ENCODE data around the gene CAPG. TPM values are rescaled to one million over a fixed set of nuclear protein-coding genes. Genes with fewer than 3 reads are reported as not detected.
"Not testable (repeated sequence)": the region's sequence is repeated elsewhere in the genome, so short reads cannot be mapped to it uniquely, and the experiment has no call there.

The CAPG gene
- total RNA-seq, 2 donors from 2014 or later = 58.4 to 83.6 TPM

DNA sequence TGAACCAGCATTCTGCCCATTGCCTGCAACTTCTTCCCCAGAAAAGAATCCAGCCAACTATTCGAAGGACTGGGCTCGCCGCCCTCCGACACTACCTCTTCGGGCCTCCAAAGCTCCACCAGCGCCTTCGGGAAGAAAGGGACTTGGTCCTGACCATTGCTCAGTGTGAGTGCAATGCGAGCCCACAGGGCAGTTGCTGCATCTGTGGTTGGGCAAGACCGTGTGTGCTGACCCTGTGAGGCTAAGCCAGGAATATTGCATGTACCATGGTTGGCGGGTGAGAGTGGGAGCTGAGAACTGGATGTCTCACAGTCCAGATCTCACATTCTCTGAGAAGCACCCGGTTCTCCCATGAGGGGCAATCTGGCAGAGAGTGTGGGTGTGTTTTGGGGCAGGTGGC is 39.1 kb downstream of the CAPG start:
- H3K4me3 Mint-ChIP-seq = no peak overlapping the region
- no peak overlapping the region for H3K27ac Mint-ChIP-seq
- H3K36me3 Mint-ChIP-seq (ENCODE audit: insufficient read depth in 2 of 2) = no peaks in the 10 kb centered on the region
- no peaks in the 10 kb centered on the region for H3K4me1 Mint-ChIP-seq (ENCODE audit: low read depth)
- ATAC-seq (replicated peaks in 1 of 2) (no peak), DNase-seq (no peak)
- no peaks in the 10 kb centered on the region for H3K9me3 Mint-ChIP-seq
- H3K27me3 Mint-ChIP-seq (ENCODE audit: low read depth) = no peaks in the 10 kb centered on the region

DNA sequence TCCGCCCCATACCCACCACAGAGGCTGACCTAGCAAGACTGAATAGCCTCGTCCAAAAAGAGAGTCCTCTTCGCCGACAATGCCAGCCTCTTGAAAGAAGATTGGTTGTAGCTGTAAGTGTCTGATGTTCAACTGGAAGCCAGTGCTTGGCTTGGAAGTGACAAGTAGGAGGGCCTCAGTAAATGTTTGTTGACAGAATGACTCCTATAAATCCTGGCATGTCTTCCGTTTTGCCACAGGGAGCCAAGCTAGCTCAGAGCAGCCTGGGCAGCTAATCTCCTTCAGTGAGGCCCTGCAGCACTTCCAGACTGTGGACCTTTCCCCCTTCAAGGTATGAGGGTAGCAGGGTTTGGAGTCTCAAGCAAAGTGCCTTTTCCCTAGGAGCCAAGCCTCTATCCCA is 40.7 kb downstream of the CAPG start:
- Mint-ChIP-seq H3K27ac (no peak overlapping the region), H3K36me3 (ENCODE audit: insufficient read depth in 2 of 2) (no peaks in the 10 kb centered on the region), H3K27me3 (ENCODE audit: low read depth) (no peaks in the 10 kb centered on the region), H3K9me3 (no peaks in the 10 kb centered on the region), H3K4me1 (ENCODE audit: low read depth) (no peaks in the 10 kb centered on the region), H3K4me3 (no peak overlapping the region)
- DNase-seq (no peak), ATAC-seq (replicated peaks in 1 of 2) (no peak)

DNA sequence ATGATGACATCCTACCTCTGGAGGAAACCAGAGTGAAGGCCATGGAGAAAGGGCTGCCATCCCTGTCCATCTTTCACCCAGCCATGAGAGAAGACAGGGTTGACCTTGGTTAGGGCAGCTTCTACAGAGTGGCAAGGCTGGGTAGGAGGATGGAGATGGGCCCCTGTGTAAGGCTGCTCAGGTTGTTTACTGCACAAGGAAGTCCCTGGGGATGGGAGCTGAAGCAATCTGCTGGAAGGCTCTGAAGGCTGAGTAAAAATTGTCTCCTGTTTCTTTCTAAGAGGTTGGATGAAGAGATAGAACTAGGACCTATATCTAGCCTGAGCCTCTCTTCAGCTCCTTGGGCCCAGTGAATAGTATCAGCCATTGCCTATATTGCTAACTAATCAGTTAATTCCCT is 41.2 kb downstream of the CAPG start:
- Mint-ChIP-seq H3K4me3 (no peak overlapping the region), H3K36me3 (ENCODE audit: insufficient read depth in 2 of 2) (no peaks in the 10 kb centered on the region), H3K27ac (no peak overlapping the region), H3K4me1 (ENCODE audit: low read depth) (no peaks in the 10 kb centered on the region), H3K9me3 (no peaks in the 10 kb centered on the region), H3K27me3 (ENCODE audit: low read depth) (no peaks in the 10 kb centered on the region)
- no peak for DNase-seq
- no peak for ATAC-seq (replicated peaks in 1 of 2)

DNA sequence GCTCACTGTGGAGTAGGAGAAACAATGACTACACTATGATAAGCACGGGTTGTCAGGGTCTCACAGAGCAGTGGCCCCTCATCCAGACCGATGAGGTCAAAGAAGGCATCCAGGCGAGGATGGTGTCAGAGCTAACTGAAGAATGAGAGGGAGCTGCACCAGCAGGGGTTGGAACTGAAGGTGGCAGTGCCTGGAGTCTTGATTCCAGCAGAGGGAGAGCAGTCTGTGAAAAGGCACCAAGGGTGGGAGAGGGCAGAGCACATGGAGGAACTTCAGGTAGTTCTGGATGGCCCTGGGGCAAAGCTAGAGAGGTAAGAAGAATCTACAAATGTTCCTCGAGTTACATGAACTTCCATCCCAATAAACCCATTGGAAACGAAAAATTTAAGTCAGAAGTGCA is 43.0 kb downstream of the CAPG start:
- no peak overlapping the region for H3K4me3 Mint-ChIP-seq

GRCh38 chr2:85362653-85363387 is 47.3 kb downstream of the CAPG start:
- H3K9me3 Mint-ChIP-seq; ATAC-seq (replicated peaks in 1 of 2); H3K4me3 Mint-ChIP-seq; H3K27ac Mint-ChIP-seq; H3K27me3 Mint-ChIP-seq (ENCODE audit: low read depth); DNase-seq: not testable (repeated sequence)
- Mint-ChIP-seq H3K36me3 (ENCODE audit: insufficient read depth in 2 of 2) (peaks cover 5 to 18% of the 10 kb centered on the region in 2 donors), H3K4me1 (ENCODE audit: low read depth) (peaks cover 14% of the 10 kb centered on the region)

More for the DNA sequence above, 43.0 kb downstream of the CAPG start:
- H3K9me3 Mint-ChIP-seq = no peaks in the 10 kb centered on the region
- H3K4me1 Mint-ChIP-seq (ENCODE audit: low read depth) = no peaks in the 10 kb centered on the region
- H3K27me3 Mint-ChIP-seq (ENCODE audit: low read depth) = no peaks in the 10 kb centered on the region
- DNase-seq (no peak), ATAC-seq (replicated peaks in 1 of 2) (no peak)
- H3K36me3 Mint-ChIP-seq (ENCODE audit: insufficient read depth in 2 of 2) = peaks cover 5 to 9% of the 10 kb centered on the region in 2 donors
- H3K27ac Mint-ChIP-seq = no peak overlapping the region

DNA sequence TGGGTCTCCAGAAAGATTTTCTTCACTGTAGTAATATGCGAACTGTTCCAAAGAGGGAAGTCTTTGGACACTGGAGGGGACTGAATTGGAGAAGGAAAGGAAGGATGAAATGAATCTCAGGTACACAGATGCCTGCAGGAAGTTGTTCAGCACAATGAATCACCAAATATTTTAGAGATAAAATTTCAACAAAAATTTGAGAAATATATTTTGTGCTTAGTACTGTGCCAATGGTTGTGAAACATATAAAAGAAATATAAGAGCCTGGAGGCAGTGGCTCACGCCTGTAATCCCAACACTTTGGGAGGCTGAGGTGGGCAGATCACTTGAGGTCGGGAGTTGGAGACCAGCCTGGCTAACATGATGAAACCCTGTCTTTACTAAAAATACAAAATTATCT is 52.4 kb downstream of the CAPG start:
- Mint-ChIP-seq H3K27ac (no peak overlapping the region), H3K27me3 (ENCODE audit: low read depth) (no peaks in the 10 kb centered on the region), H3K9me3 (no peaks in the 10 kb centered on the region), H3K4me1 (ENCODE audit: low read depth) (peaks cover 39% of the 10 kb centered on the region), H3K4me3 (no peak overlapping the region), H3K36me3 (ENCODE audit: insufficient read depth in 2 of 2) (peaks cover 5 to 12% of the 10 kb centered on the region in 2 donors)
- no peak for DNase-seq
- ATAC-seq (replicated peaks in 1 of 2) = no peak

- Mint-ChIP-seq H3K4me3 (no peak overlapping the region), H3K4me1 (ENCODE audit: low read depth) (peaks cover 47% of the 10 kb centered on the region), H3K27me3 (ENCODE audit: low read depth) (no peaks in the 10 kb centered on the region), H3K27ac (no peak overlapping the region), H3K9me3 (no peaks in the 10 kb centered on the region), H3K36me3 (ENCODE audit: insufficient read depth in 2 of 2) (peaks cover 5 to 9% of the 10 kb centered on the region in 2 donors)
- ATAC-seq (replicated peaks in 1 of 2) (no peak), DNase-seq (no peak)
Observed at GRCh38 chr2:85356186-85356585, 54.0 kb downstream of the CAPG start.

DNA sequence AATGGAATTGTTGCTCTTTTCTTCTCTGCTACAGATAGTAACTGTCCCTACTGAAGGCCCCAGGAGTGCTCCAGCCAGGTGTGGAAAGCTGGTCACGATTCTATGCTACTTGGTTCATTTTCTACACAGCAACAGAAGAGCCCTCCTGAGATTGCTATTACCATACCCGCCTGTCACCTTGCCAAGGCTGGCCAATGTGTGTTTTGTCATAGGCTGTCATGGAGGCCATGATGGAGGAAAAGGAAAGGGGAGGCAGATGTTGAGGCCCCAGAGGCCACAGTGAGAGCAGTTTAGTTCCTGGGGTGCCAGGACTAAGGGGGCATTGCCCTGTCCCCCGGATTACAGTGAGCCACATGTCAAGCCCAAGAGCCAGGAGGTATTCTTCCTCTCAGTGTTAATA is 54.6 kb downstream of the CAPG start:
- ATAC-seq (replicated peaks in 1 of 2) (no peak), DNase-seq (no peak)
- Mint-ChIP-seq H3K9me3 (no peaks in the 10 kb centered on the region), H3K4me1 (ENCODE audit: low read depth) (peaks cover 47% of the 10 kb centered on the region), H3K36me3 (ENCODE audit: insufficient read depth in 2 of 2) (peaks cover 7 to 9% of the 10 kb centered on the region in 2 donors), H3K27me3 (ENCODE audit: low read depth) (no peaks in the 10 kb centered on the region), H3K4me3 (peak overlapping the region; percentile 98 to 99), H3K27ac (peak overlapping the region; percentile 9)

DNA sequence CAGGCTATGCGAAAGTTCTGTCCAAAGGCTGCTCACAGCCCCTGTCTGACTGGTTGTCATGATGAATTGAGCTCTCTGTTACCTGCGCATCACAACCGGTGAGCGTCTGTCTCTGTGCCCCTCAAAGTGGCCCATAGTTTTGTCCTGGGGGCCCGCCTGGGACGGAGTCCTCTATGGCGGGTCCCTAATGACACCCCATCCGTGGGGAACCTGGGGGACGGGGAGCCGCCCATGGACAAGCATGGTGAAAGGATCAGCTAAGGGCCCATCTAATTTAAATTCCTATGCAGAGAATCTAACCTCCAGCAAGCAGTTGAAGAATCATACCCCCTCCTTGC is 55.1 kb downstream of the CAPG start:
- Mint-ChIP-seq H3K36me3 (ENCODE audit: insufficient read depth in 2 of 2) (peaks cover 7 to 13% of the 10 kb centered on the region in 2 donors), H3K9me3 (no peaks in the 10 kb centered on the region), H3K4me1 (ENCODE audit: low read depth) (peaks cover 47% of the 10 kb centered on the region), H3K27me3 (ENCODE audit: low read depth) (no peaks in the 10 kb centered on the region), H3K4me3 (peak overlapping the region; percentile 98 to 99), H3K27ac (peak overlapping the region; percentile 97)
- DNase-seq (no peak), ATAC-seq (replicated peaks in 1 of 2) (peak in 1 of 2 donors; percentile 12)

- peak; percentile 99 for ATAC-seq (replicated peaks in 1 of 2)
- Mint-ChIP-seq H3K4me3 (peak within 1 kb of the TSS; percentile 98 to 99), H3K27me3 (ENCODE audit: low read depth) (no peaks in the 10 kb centered on the region), H3K36me3 (ENCODE audit: insufficient read depth in 2 of 2) (peaks cover 9 to 14% of the 10 kb centered on the region in 2 donors), H3K9me3 (no peaks in the 10 kb centered on the region), H3K27ac (peak within 1 kb of the TSS; percentile 97), H3K4me1 (ENCODE audit: low read depth) (peaks cover 47% of the 10 kb centered on the region)
- peak; percentile 96 to 99 for DNase-seq
Observed at GRCh38 chr2:85354286-85355072, 55.7 kb downstream of the CAPG start, which contains the start of the genes ELMOD3 and RETSAT. Gene ELMOD3 (plus strand): TSS chr2:85354769. CDS start chr2:85357199, 2,430 bp downstream. Gene RETSAT (minus strand): TSS chr2:85354528. CDS start chr2:85354507, 21 bp downstream.

GRCh38 chr2:85353876-85354285 is 56.3 kb downstream of the CAPG start:
- peak overlapping the region; percentile 97 for H3K27ac Mint-ChIP-seq
- H3K36me3 Mint-ChIP-seq (ENCODE audit: insufficient read depth in 2 of 2) = peaks cover 9 to 17% of the 10 kb centered on the region in 2 donors
- DNase-seq (peak; percentile 8 to 11), ATAC-seq (replicated peaks in 1 of 2) (peak; percentile 2 to 7)
- no peaks in the 10 kb centered on the region for H3K9me3 Mint-ChIP-seq
- H3K4me1 Mint-ChIP-seq (ENCODE audit: low read depth) = peaks cover 44% of the 10 kb centered on the region
- peak overlapping the region; percentile 98 to 99 for H3K4me3 Mint-ChIP-seq
- no peaks in the 10 kb centered on the region for H3K27me3 Mint-ChIP-seq (ENCODE audit: low read depth)

- peaks cover 6% of the 10 kb centered on the region for H3K4me1 Mint-ChIP-seq (ENCODE audit: low read depth)
- ATAC-seq (replicated peaks in 1 of 2) (no peak), DNase-seq (no peak)
- no peaks in the 10 kb centered on the region for H3K9me3 Mint-ChIP-seq
- H3K27me3 Mint-ChIP-seq (ENCODE audit: low read depth) = no peaks in the 10 kb centered on the region
- H3K27ac Mint-ChIP-seq = no peak overlapping the region
- peaks cover 3 to 16% of the 10 kb centered on the region in 2 donors for H3K36me3 Mint-ChIP-seq (ENCODE audit: insufficient read depth in 2 of 2)
- H3K4me3 Mint-ChIP-seq = no peak overlapping the region
Observed at GRCh38 chr2:85347599-85347998, 62.6 kb downstream of the CAPG start.
